ENCODE data around the gene BTN1A1.

Gene BTN1A1

DNA sequence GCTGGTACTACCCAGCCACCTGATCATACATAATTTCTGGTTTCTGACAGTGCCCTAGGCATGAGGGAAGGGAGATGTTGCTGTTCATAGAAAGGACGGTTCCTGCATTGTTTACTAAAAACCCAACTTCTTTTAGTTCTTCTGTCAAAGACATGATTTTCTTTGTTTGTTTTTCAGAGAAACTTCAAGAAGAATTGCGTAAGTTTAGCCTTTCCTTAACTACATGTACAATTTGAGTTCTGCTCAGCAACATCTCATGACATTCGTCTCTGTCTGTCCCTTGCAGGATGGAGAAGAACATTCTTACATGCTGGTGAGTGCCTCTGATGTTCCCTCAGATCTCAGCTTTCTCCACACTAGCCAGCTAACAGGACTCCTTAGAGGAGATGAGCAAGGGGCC, 34.3 kb upstream of the BTN1A1 start:
- Histone ChIP-seq H3K4me1 (ENCODE audit: control insufficient read depth in 1 of 2, insufficient read depth in 1 of 2, low read depth in 1 of 2, low read length in 1 of 2) (peaks cover 16 to 19% of the 10 kb centered on the region in 2 experiments), H3K27ac (peak overlapping the region; percentile 74), H3K9me3 (no peaks in the 10 kb centered on the region), H3K27me3 (no peaks in the 10 kb centered on the region), H3K36me3 (peaks cover 98% of the 10 kb centered on the region), H3K4me3 (ENCODE audit: low read depth in 1 of 2, low read length in 1 of 2) (no peak overlapping the region)
- TF ChIP-seq, protein P1, sequence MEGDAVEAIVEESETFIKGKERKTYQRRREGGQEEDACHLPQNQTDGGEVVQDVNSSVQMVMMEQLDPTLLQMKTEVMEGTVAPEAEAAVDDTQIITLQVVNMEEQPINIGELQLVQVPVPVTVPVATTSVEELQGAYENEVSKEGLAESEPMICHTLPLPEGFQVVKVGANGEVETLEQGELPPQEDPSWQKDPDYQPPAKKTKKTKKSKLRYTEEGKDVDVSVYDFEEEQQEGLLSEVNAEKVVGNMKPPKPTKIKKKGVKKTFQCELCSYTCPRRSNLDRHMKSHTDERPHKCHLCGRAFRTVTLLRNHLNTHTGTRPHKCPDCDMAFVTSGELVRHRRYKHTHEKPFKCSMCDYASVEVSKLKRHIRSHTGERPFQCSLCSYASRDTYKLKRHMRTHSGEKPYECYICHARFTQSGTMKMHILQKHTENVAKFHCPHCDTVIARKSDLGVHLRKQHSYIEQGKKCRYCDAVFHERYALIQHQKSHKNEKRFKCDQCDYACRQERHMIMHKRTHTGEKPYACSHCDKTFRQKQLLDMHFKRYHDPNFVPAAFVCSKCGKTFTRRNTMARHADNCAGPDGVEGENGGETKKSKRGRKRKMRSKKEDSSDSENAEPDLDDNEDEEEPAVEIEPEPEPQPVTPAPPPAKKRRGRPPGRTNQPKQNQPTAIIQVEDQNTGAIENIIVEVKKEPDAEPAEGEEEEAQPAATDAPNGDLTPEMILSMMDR (IDR thresholded peaks at IDR 0.05) = no peak

DNA sequence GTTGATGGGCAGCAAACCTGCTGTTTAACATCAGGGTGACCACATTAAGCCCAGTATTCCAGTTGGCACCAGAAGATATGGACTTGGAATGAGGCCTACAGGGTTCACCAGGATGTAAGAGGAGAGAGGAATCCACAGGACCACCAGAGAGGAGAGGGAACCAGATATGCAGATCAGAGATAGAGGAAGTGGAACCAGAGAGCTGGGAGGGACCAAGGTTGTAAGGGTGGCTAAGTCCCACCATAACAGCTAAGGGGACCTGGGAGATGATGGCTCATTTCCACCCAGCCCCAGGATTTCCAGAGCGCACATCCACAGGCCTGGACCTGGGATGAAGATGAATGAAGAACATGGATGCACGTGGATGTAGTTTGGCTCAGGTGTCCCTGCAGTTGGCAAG, 31.3 kb upstream of the BTN1A1 start:
- Histone ChIP-seq H3K36me3 (peaks cover 71% of the 10 kb centered on the region), H3K27ac (peak overlapping the region; percentile 58), H3K4me1 (ENCODE audit: control insufficient read depth in 1 of 2, insufficient read depth in 1 of 2, low read depth in 1 of 2, low read length in 1 of 2) (peaks cover 23 to 24% of the 10 kb centered on the region in 2 experiments), H3K4me3 (ENCODE audit: low read depth in 1 of 2, low read length in 1 of 2) (no peak overlapping the region), H3K9me3 (no peaks in the 10 kb centered on the region), H3K27me3 (no peaks in the 10 kb centered on the region)
- TF ChIP-seq, protein P1 (IDR thresholded peaks at IDR 0.05) = no peak

DNA sequence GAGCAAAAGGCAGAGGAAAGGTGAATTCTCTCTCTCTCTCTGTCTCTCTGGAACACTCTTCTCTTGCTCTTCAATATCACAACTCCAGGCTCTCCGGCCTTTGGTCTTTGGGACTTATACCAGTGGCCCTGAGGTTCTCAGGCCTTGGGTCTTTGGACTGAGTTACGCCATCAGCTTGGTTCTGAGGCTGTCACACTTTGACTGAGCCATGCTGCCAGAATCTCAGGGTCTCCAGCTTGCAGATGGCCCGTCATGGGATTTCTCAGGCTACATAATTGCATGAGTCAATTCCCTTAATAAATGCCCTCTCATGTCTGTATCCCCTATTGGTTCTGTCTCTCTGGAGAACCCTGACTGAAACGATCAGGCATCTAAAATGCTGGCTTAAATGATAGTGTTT, 29.5 kb upstream of the BTN1A1 start:
- H3K4me1 ChIP-seq (ENCODE audit: control insufficient read depth in 1 of 2, insufficient read depth in 1 of 2, low read depth in 1 of 2, low read length in 1 of 2) = peaks cover 30 to 31% of the 10 kb centered on the region in 2 experiments
- H3K27me3 ChIP-seq = no peaks in the 10 kb centered on the region
- no peak overlapping the region for H3K4me3 ChIP-seq (ENCODE audit: low read depth in 1 of 2, low read length in 1 of 2)
- TF ChIP-seq, protein P1 (IDR thresholded peaks at IDR 0.05) = no peak
- peak overlapping the region; percentile 97 for H3K27ac ChIP-seq
- H3K36me3 ChIP-seq = peaks cover 53% of the 10 kb centered on the region
- H3K9me3 ChIP-seq = no peaks in the 10 kb centered on the region

DNA sequence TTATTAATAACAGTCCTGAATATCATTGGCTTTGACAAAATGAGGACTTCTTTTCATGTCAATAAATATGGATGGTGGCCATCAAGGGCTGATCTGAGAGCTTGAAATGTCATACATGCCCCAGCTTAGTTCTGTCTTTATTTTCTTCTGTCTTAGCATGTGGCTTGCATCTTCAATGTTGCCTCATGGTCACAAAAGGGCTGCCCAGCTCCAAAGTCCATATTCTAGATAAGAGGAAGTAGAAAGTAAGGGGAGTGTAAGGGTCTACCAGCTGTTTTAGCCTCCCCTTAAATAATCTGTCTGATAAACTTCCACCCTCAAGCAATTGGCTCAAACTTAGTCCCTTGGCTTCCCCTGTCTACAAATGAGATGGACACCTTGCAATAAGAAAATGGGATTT, 28.1 kb upstream of the BTN1A1 start:
- Histone ChIP-seq H3K4me3 (ENCODE audit: low read depth in 1 of 2, low read length in 1 of 2) (no peak overlapping the region), H3K27ac (peak overlapping the region; percentile 97), H3K36me3 (peaks cover 40% of the 10 kb centered on the region), H3K9me3 (no peaks in the 10 kb centered on the region), H3K27me3 (no peaks in the 10 kb centered on the region), H3K4me1 (ENCODE audit: control insufficient read depth in 1 of 2, insufficient read depth in 1 of 2, low read depth in 1 of 2, low read length in 1 of 2) (peaks cover 43 to 44% of the 10 kb centered on the region in 2 experiments)
- TF ChIP-seq, protein P1 (IDR thresholded peaks at IDR 0.05) = no peak

DNA sequence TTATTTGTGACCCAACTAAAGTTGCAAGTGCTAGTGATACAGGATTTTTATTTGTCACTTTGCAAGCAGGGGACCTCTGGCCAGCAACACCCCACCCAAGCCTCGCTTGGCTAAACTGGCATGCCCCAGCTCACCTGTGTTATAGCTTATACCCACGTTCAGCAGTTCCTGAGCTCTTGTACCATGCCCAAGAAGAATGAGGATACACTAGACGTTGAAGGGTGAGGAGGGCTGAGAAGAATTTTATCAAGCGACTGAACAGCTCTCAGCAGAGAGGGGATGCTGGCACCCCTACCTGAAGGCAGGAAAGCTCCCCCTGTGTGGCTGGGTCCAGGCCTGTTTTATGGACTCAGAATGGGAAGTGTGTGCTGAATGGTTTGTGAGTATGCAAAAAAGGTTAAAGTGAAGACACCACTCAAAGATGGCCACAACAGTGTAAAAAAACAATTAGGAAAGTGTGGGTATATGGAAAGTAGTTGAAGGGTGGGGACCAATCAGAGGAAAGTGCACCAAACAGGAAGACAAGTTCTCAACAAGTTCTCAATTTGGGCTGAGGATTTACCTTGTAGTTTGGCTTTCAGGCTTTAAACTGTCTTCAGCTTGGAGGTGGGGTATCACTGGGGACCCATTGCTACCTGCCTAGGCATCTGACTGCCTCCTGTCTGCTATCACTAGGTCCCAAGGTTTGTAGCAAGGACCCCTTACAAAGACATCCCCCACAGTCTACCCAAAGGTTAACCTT, 27.4 kb upstream of the BTN1A1 start:
- H3K27me3 ChIP-seq = no peaks in the 10 kb centered on the region
- H3K27ac ChIP-seq = peak overlapping the region; percentile 97
- peaks cover 50 to 52% of the 10 kb centered on the region in 2 experiments for H3K4me1 ChIP-seq (ENCODE audit: control insufficient read depth in 1 of 2, insufficient read depth in 1 of 2, low read depth in 1 of 2, low read length in 1 of 2)
- no peaks in the 10 kb centered on the region for H3K9me3 ChIP-seq
- peak overlapping the region; percentile 17 to 56 for H3K4me3 ChIP-seq (ENCODE audit: low read depth in 1 of 2, low read length in 1 of 2)
- H3K36me3 ChIP-seq = peaks cover 32% of the 10 kb centered on the region
- TF ChIP-seq, protein P1 (IDR thresholded peaks at IDR 0.05) = no peak

Measured in neutrophil (primary cell).